Measurements from ENCODE around the gene ATRAID. TPM values are rescaled to one million over a fixed set of nuclear protein-coding genes. Genes with fewer than 3 reads are reported as not detected.

The ATRAID gene
- polyA plus RNA-seq, 3 donors: 120 to 298 (median 287) TPM

- Histone ChIP-seq H3K4me3 (replicated peaks in 1 of 3; ENCODE audit: low read depth in 2 of 3, low read length in 3 of 3) (no peak overlapping the region), H3K36me3 (replicated peaks in 1 of 2; ENCODE audit: control insufficient read depth in 1 of 2, insufficient read depth in 2 of 2, low read length in 2 of 2) (no peaks in the 10 kb centered on the region), H3K79me2 (ENCODE audit: insufficient read depth, low read length) (no peaks in the 10 kb centered on the region), H3K9me3 (replicated peaks in 1 of 2; ENCODE audit: control insufficient read depth in 1 of 2, insufficient read depth in 1 of 2, low read length in 2 of 2) (no peaks in the 10 kb centered on the region), H3K4me2 (replicated peaks; ENCODE audit: extremely low read depth, low read length, poor library complexity, severe bottlenecking) (no peak overlapping the region), H3K4me1 (ENCODE audit: control insufficient read depth in 1 of 2, insufficient read depth in 2 of 2, low read length in 2 of 2) (no peaks in the 10 kb centered on the region), H3K9ac (ENCODE audit: insufficient read depth, low read length, poor library complexity, severe bottlenecking) (no peak overlapping the region), H2AFZ (ENCODE audit: insufficient read depth, low read depth, low read length, poor library complexity, severe bottlenecking) (no peak overlapping the region), H3K27me3 (ENCODE audit: control insufficient read depth in 2 of 2, insufficient read depth in 2 of 2, low read length in 2 of 2) (no peaks in the 10 kb centered on the region), H4K20me1 (ENCODE audit: insufficient read depth, low read length) (no peaks in the 10 kb centered on the region), H3K27ac (ENCODE audit: low read depth in 1 of 2, low read length in 2 of 2) (no peak overlapping the region)
- no peak overlapping the region for H3K4me3 Mint-ChIP-seq
- WGBS (ENCODE audit: insufficient coverage): 80% methylated on average over 1 of the region's 3 CpGs
- no peak for TF ChIP-seq CTCF (IDR thresholded peaks at IDR 0.05)
- intact Hi-C loops (cut with micrococcal nuclease): no loop called here
- no peaks in the 10 kb centered on the region for H3K36me3 Mint-ChIP-seq
- no peak overlapping the region for H3K27ac Mint-ChIP-seq
- H3K27me3 Mint-ChIP-seq (ENCODE audit: low read depth in 3 of 3): peaks cover 2 to 12% (median 3%) of the 10 kb centered on the region in 3 donors
- H3K9me3 Mint-ChIP-seq: peaks cover 0 to 1% (median 0%) of the 10 kb centered on the region in 7 donors
- DNase-seq: no peak
- no peaks in the 10 kb centered on the region for H3K4me1 Mint-ChIP-seq
These were observed 32.4 kb upstream of the ATRAID start for GRCh38 chr2:27179344-27180000.

GRCh38 chr2:27182346-27182745, 29.5 kb upstream of the ATRAID start:
- TF ChIP-seq CTCF (IDR thresholded peaks at IDR 0.05): no peak
- Histone ChIP-seq H3K9me3 (replicated peaks in 1 of 2; ENCODE audit: control insufficient read depth in 1 of 2, insufficient read depth in 1 of 2, low read length in 2 of 2) (no peaks in the 10 kb centered on the region), H3K4me2 (replicated peaks; ENCODE audit: extremely low read depth, low read length, poor library complexity, severe bottlenecking) (no peak overlapping the region), H2AFZ (ENCODE audit: insufficient read depth, low read depth, low read length, poor library complexity, severe bottlenecking) (no peak overlapping the region), H3K79me2 (ENCODE audit: insufficient read depth, low read length) (no peaks in the 10 kb centered on the region), H3K27ac (ENCODE audit: low read depth in 1 of 2, low read length in 2 of 2) (no peak overlapping the region), H3K27me3 (ENCODE audit: control insufficient read depth in 2 of 2, insufficient read depth in 2 of 2, low read length in 2 of 2) (no peaks in the 10 kb centered on the region), H3K4me1 (ENCODE audit: control insufficient read depth in 1 of 2, insufficient read depth in 2 of 2, low read length in 2 of 2) (no peaks in the 10 kb centered on the region), H3K9ac (ENCODE audit: insufficient read depth, low read length, poor library complexity, severe bottlenecking) (no peak overlapping the region), H3K4me3 (replicated peaks in 1 of 3; ENCODE audit: low read depth in 2 of 3, low read length in 3 of 3) (no peak overlapping the region), H3K36me3 (replicated peaks in 1 of 2; ENCODE audit: control insufficient read depth in 1 of 2, insufficient read depth in 2 of 2, low read length in 2 of 2) (no peaks in the 10 kb centered on the region), H4K20me1 (ENCODE audit: insufficient read depth, low read length) (no peaks in the 10 kb centered on the region)
- Mint-ChIP-seq H3K27ac (no peak overlapping the region), H3K36me3 (no peaks in the 10 kb centered on the region), H3K9me3 (peaks cover 0 to 1% (median 0%) of the 10 kb centered on the region in 7 donors), H3K4me1 (peaks cover 2% of the 10 kb centered on the region), H3K4me3 (no peak overlapping the region), H3K27me3 (ENCODE audit: low read depth in 3 of 3) (peaks cover 3 to 9% (median 4%) of the 10 kb centered on the region in 3 donors)
- no peak for DNase-seq
- intact Hi-C loops (cut with micrococcal nuclease): no loop called here
- WGBS (ENCODE audit: insufficient coverage): no CpG with 5 or more reads among the region's 4 CpGs
